NT2/D1 (cell line): Measurements from ENCODE around the gene USE1.
"Not testable (repeated sequence)": the region's sequence is repeated elsewhere in the genome, so short reads cannot be mapped to it uniquely, and the experiment has no call there.

Experiments
- DNase-seq: peaks from one replicate; pipeline ENCODE4 v3.0.0-alpha.2; 2011; ENCODE audit warnings: low read depth, low spot score
- H3K27me3 ChIP-seq: 2 replicates; pipeline ENCODE4 v1.6.0; 2011; ENCODE audit warnings: mild to moderate bottlenecking; ENCODE audit not compliant: insufficient read length, insufficient read depth
- H3K36me3 ChIP-seq: 2 replicates; pipeline ENCODE4 v1.6.1; 2011; ENCODE audit warnings: mild to moderate bottlenecking, low read length, mixed read lengths; ENCODE audit not compliant: insufficient read depth, insufficient read length
- H3K4me1 ChIP-seq: 2 replicates; pipeline ENCODE4 v1.5.1; 2011; ENCODE audit not compliant: insufficient read depth, insufficient read length
- H3K4me3 ChIP-seq: 2 replicates; pipeline ENCODE4 v1.5.1; 2011; ENCODE audit warnings: low read depth; ENCODE audit not compliant: insufficient read length
- H3K9ac ChIP-seq: 2 replicates; pipeline ENCODE4 v1.6.0; 2011; ENCODE audit warnings: low read depth; ENCODE audit not compliant: insufficient read length
- H3K9me3 ChIP-seq: 2 replicates; pipeline ENCODE4 v1.5.1; 2011; ENCODE audit warnings: mild to moderate bottlenecking, low read length; ENCODE audit not compliant: insufficient read depth
- SUZ12 ChIP-seq: IDR thresholded peaks from 2 replicates; pipeline ENCODE4 v1.6.1; 2011; ENCODE audit not compliant: insufficient read length, insufficient read depth; ENCODE audit errors: extremely low read depth
- YY1 ChIP-seq: IDR thresholded peaks from 2 replicates; pipeline ENCODE4 v1.6.1; 2011; ENCODE audit not compliant: insufficient read length, insufficient read depth
- ZNF274 ChIP-seq: IDR thresholded peaks from 2 replicates; pipeline ENCODE4 v1.6.1; 2011; ENCODE audit warnings: mild to moderate bottlenecking, low read depth, low read length

The USE1 gene

GRCh38 chr19:17180997-17181702 is 34.0 kb upstream of the USE1 start:
- no peak for TF ChIP-seq ZNF274
- TF ChIP-seq SUZ12, result no peak
- no peak for TF ChIP-seq YY1
- H3K36me3 ChIP-seq, result peaks cover 72% of the 10 kb centered on the region
- no peak overlapping the region for H3K9ac ChIP-seq
- no peak for DNase-seq
- H3K9me3 ChIP-seq, result no peaks in the 10 kb centered on the region
- H3K4me3 ChIP-seq, result no peak overlapping the region
- H3K27me3 ChIP-seq, result no peaks in the 10 kb centered on the region
- H3K4me1 ChIP-seq, result peaks cover 8% of the 10 kb centered on the region

- Histone ChIP-seq H3K4me1 (peaks cover 8% of the 10 kb centered on the region), H3K4me3 (no peak overlapping the region), H3K9me3 (no peaks in the 10 kb centered on the region), H3K9ac (peak overlapping the region; percentile 50), H3K36me3 (peaks cover 70% of the 10 kb centered on the region), H3K27me3 (no peaks in the 10 kb centered on the region)
- TF ChIP-seq ZNF274 (no peak), SUZ12 (no peak), YY1 (no peak)
- no peak for DNase-seq
Measured at GRCh38 chr19:17183271-17183761, 31.8 kb upstream of the USE1 start.

- no peak for DNase-seq
- Histone ChIP-seq H3K4me1 (peaks cover 8% of the 10 kb centered on the region), H3K27me3 (no peaks in the 10 kb centered on the region), H3K9ac (no peak overlapping the region), H3K4me3 (no peak overlapping the region), H3K9me3 (no peaks in the 10 kb centered on the region), H3K36me3 (peaks cover 71% of the 10 kb centered on the region)
- TF ChIP-seq SUZ12 (no peak), YY1 (no peak), ZNF274 (no peak)
Measured at GRCh38 chr19:17183858-17184321, 31.3 kb upstream of the USE1 start.

GRCh38 chr19:17184371-17184841 is 30.8 kb upstream of the USE1 start:
- Histone ChIP-seq H3K4me3 (no peak overlapping the region), H3K27me3 (no peaks in the 10 kb centered on the region), H3K9me3 (no peaks in the 10 kb centered on the region), H3K36me3 (peaks cover 73% of the 10 kb centered on the region), H3K4me1 (peaks cover 8% of the 10 kb centered on the region), H3K9ac (no peak overlapping the region)
- no peak for DNase-seq
- no peak for TF ChIP-seq YY1
- TF ChIP-seq ZNF274, result no peak
- no peak for TF ChIP-seq SUZ12

GRCh38 chr19:17185590-17185989 is 29.6 kb upstream of the USE1 start:
- H3K9me3 ChIP-seq, result no peaks in the 10 kb centered on the region
- H3K9ac ChIP-seq, result no peak overlapping the region
- TF ChIP-seq YY1 (no peak), ZNF274 (no peak), SUZ12 (no peak)

GRCh38 chr19:17191736-17192135 is 23.4 kb upstream of the USE1 start:
- not testable (repeated sequence) for H3K4me3 ChIP-seq, H3K9me3 ChIP-seq, H3K9ac ChIP-seq, H3K4me1 ChIP-seq, DNase-seq, H3K27me3 ChIP-seq
- peaks cover 76% of the 10 kb centered on the region for H3K36me3 ChIP-seq

More at GRCh38 chr19:17185590-17185989, 29.6 kb upstream of the USE1 start:
- peaks cover 6% of the 10 kb centered on the region for H3K4me1 ChIP-seq
- H3K36me3 ChIP-seq, result peaks cover 80% of the 10 kb centered on the region
- no peak for DNase-seq
- no peaks in the 10 kb centered on the region for H3K27me3 ChIP-seq
- H3K4me3 ChIP-seq, result no peak overlapping the region

- H3K4me3 ChIP-seq, result no peak overlapping the region
- no peaks in the 10 kb centered on the region for H3K4me1 ChIP-seq
- no peak for DNase-seq
- H3K36me3 ChIP-seq, result peaks cover 73% of the 10 kb centered on the region
- no peaks in the 10 kb centered on the region for H3K27me3 ChIP-seq
- no peak overlapping the region for H3K9ac ChIP-seq
- H3K9me3 ChIP-seq, result no peaks in the 10 kb centered on the region
- no peak for TF ChIP-seq ZNF274
- no peak for TF ChIP-seq SUZ12
- no peak for TF ChIP-seq YY1
Measured at GRCh38 chr19:17192751-17193150, 22.4 kb upstream of the USE1 start.

GRCh38 chr19:17194608-17195007 is 20.5 kb upstream of the USE1 start:
- TF ChIP-seq ZNF274 (no peak), SUZ12 (no peak), YY1 (no peak)
- Histone ChIP-seq H3K36me3 (peaks cover 71% of the 10 kb centered on the region), H3K4me1 (no peaks in the 10 kb centered on the region)

More at GRCh38 chr19:17194608-17195007, 20.5 kb upstream of the USE1 start:
- Histone ChIP-seq H3K4me3 (no peak overlapping the region), H3K9me3 (no peaks in the 10 kb centered on the region), H3K9ac (no peak overlapping the region), H3K27me3 (no peaks in the 10 kb centered on the region)
- DNase-seq, result no peak
